Panc1 (cell line): ENCODE measurements around the gene TRIML2. TPM values are rescaled to one million over a fixed set of nuclear protein-coding genes. Genes with fewer than 3 reads are reported as not detected.

Source experiments
- ATAC-seq: fragments of 200-7000 bp; cut with Tn5 transposase; 2 replicates; pipeline ENCODE4 v1.9.1; 2020; ENCODE audit warnings: mild to moderate bottlenecking, moderate library complexity
- BruUV-seq: library from RNA; stranded (reverse); fragments of 400-500 nt; replicated peaks from 2 replicates; lab custom pipeline; 2021; lab: Mats Ljungman, UMichigan
- CTCF ChIA-PET: fragments of 300-600 bp; sonication (Branson Sonifier 250); formaldehyde crosslinking; loops from one replicate; lab custom pipeline; 2022; ENCODE audit warnings: antibody characterized with exemption; lab: Charles Lee
- POLR2A ChIA-PET: fragments of 300-600 bp; sonication (Branson Sonifier 250); formaldehyde crosslinking; loops from one replicate; lab custom pipeline; 2022; ENCODE audit warnings: antibody characterized with exemption; lab: Charles Lee
- DNase-seq: peaks from one replicate; pipeline ENCODE4 v3.0.0-alpha.2; 2010; ENCODE audit warnings: low read depth, low spot score
- H3K27ac ChIP-seq: 2 replicates; pipeline ENCODE4 v1.5.1; 2011; ENCODE audit warnings: mild to moderate bottlenecking, low read length, inconsistent platforms
- H3K27me3 ChIP-seq: fragments of 200-500 bp; sonication (Bioruptor generic); 2 replicates; pipeline ENCODE4 v1.6.0; 2014; ENCODE audit warnings: low read length, inconsistent platforms; ENCODE audit not compliant: control insufficient read depth, insufficient read depth
- H3K36me3 ChIP-seq: fragments of 200-500 bp; sonication (Bioruptor generic); 2 replicates; pipeline ENCODE4 v1.5.1; 2014; ENCODE audit warnings: inconsistent platforms, mild to moderate bottlenecking, low read length, moderate library complexity; ENCODE audit not compliant: control insufficient read depth, insufficient read depth
- H3K4me1 ChIP-seq: 2 replicates; pipeline ENCODE4 v1.5.1; 2011; ENCODE audit warnings: inconsistent platforms, mild to moderate bottlenecking, low read length, moderate library complexity; ENCODE audit not compliant: control insufficient read depth, insufficient read depth
- H3K4me3 ChIP-seq, 2 experiments: 2 replicates each; pipeline ENCODE4 v1.5.1; 2011 to 2012; ENCODE audit warnings: low read depth in 2 of 2, low read length in 2 of 2, mild to moderate bottlenecking in 2 of 2, inconsistent platforms in 1 of 2, moderate library complexity in 1 of 2
- H3K9me3 ChIP-seq: fragments of 200-500 bp; sonication (Bioruptor generic); 2 replicates; pipeline ENCODE4 v1.5.1; 2014; ENCODE audit warnings: low read depth, mild to moderate bottlenecking, inconsistent platforms, low read length, moderate library complexity; ENCODE audit not compliant: control insufficient read depth, insufficient read depth
- POLR2AphosphoS5 ChIP-seq: IDR thresholded peaks from 2 replicates; pipeline ENCODE4 v1.6.1; 2012; ENCODE audit warnings: mild to moderate bottlenecking, low read depth, low read length, moderate library complexity
- SIN3A ChIP-seq: IDR thresholded peaks from 2 replicates; pipeline ENCODE4 v1.6.1; 2012; ENCODE audit warnings: low read depth, mild to moderate bottlenecking, low read length, moderate library complexity, borderline replicate concordance; ENCODE audit not compliant: insufficient read depth
- TCF7L2 ChIP-seq: IDR thresholded peaks from 2 replicates; pipeline ENCODE4 v1.6.1; 2011; ENCODE audit warnings: mild to moderate bottlenecking, low read depth, low read length, inconsistent platforms
- in situ Hi-C: cut with HindIII; loops from 2 replicates; pipeline ENCODE4 v1.10.0; 2016; ENCODE audit warnings: low sequenced_read_pairs, low pct_unique_long_range_greater_than_20kb
- intact Hi-C: fragments of 100-400 bp; cut with micrococcal nuclease; formaldehyde crosslinking; loops from one replicate; pipeline ENCODE4 v1.10.0; 2022; ENCODE audit not compliant: unreplicated experiment
- total RNA-seq: library from RNA; stranded (reverse); gene quantifications from one replicate; pipeline ENCODE4 v1.2.1, GENCODE V29; 2021; ENCODE audit not compliant: unreplicated experiment
- TF ChIP-seq, protein P1 (sequence below): fragments of 450-650 bp; IDR thresholded peaks from 2 replicates; pipeline ENCODE4 v1.5.1; 2017; ENCODE audit warnings: mild to moderate bottlenecking
- TF ChIP-seq, protein P2 (sequence below), 2 experiments: IDR thresholded peaks; 2 replicates each; pipeline ENCODE4 v1.6.1; 2011 to 2012; ENCODE audit warnings: low read depth in 2 of 2, control low read depth in 1 of 2, low read length in 1 of 2, mild to moderate bottlenecking in 1 of 2, moderate library complexity in 1 of 2; ENCODE audit not compliant: insufficient read depth in 1 of 2

TRIML2 gene
- total RNA-seq, 1 experiment from 2014 or later: not detected

GRCh38 chr4:188086858-188087257, 22.5 kb downstream of the TRIML2 start:
- TF ChIP-seq, protein P1, sequence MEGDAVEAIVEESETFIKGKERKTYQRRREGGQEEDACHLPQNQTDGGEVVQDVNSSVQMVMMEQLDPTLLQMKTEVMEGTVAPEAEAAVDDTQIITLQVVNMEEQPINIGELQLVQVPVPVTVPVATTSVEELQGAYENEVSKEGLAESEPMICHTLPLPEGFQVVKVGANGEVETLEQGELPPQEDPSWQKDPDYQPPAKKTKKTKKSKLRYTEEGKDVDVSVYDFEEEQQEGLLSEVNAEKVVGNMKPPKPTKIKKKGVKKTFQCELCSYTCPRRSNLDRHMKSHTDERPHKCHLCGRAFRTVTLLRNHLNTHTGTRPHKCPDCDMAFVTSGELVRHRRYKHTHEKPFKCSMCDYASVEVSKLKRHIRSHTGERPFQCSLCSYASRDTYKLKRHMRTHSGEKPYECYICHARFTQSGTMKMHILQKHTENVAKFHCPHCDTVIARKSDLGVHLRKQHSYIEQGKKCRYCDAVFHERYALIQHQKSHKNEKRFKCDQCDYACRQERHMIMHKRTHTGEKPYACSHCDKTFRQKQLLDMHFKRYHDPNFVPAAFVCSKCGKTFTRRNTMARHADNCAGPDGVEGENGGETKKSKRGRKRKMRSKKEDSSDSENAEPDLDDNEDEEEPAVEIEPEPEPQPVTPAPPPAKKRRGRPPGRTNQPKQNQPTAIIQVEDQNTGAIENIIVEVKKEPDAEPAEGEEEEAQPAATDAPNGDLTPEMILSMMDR: no peak
- ATAC-seq: no peak
- Histone ChIP-seq H3K27ac (no peak overlapping the region), H3K4me1 (no peaks in the 10 kb centered on the region), H3K27me3 (no peaks in the 10 kb centered on the region), H3K9me3 (no peaks in the 10 kb centered on the region), H3K4me3 (no peak overlapping the region), H3K36me3 (no peaks in the 10 kb centered on the region)
- CTCF ChIA-PET: no interaction called here
- DNase-seq: no peak
- intact Hi-C loops: no loop called here
- in situ Hi-C loops: no loop called here
- POLR2A ChIA-PET: no interaction called here
- BruUV-seq: no TSS peak

DNA sequence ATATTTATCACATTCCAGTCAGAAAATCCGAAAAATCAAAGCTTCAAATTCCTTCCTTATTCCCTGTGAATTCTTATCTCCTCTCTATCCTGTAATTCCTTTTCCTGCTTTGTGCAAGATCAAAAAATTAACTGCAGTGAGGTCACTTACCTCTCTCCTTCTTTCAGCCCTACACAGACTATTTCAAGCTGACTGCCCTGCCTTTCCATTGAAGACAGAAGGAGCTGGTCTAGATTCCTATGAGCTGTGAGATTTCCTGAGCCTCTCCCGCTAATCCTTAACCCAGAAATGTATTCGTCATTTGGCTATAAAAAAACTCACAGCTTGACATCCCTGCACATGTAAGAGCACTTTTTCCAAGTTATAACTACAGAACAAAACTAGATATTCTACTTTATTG, 26.6 kb downstream of the TRIML2 start:
- no peak overlapping the region for H3K4me3 ChIP-seq
- ChIA-PET POLR2A (no interaction called here), CTCF (no interaction called here)
- no peaks in the 10 kb centered on the region for H3K27me3 ChIP-seq
- no peaks in the 10 kb centered on the region for H3K9me3 ChIP-seq
- BruUV-seq: no TSS peak
- no peaks in the 10 kb centered on the region for H3K36me3 ChIP-seq
- in situ Hi-C loops (no loop called here), intact Hi-C loops (no loop called here)
- H3K27ac ChIP-seq: no peak overlapping the region
- TF ChIP-seq SIN3A: no peak
- TF ChIP-seq TCF7L2: no peak
- TF ChIP-seq, protein P2, sequence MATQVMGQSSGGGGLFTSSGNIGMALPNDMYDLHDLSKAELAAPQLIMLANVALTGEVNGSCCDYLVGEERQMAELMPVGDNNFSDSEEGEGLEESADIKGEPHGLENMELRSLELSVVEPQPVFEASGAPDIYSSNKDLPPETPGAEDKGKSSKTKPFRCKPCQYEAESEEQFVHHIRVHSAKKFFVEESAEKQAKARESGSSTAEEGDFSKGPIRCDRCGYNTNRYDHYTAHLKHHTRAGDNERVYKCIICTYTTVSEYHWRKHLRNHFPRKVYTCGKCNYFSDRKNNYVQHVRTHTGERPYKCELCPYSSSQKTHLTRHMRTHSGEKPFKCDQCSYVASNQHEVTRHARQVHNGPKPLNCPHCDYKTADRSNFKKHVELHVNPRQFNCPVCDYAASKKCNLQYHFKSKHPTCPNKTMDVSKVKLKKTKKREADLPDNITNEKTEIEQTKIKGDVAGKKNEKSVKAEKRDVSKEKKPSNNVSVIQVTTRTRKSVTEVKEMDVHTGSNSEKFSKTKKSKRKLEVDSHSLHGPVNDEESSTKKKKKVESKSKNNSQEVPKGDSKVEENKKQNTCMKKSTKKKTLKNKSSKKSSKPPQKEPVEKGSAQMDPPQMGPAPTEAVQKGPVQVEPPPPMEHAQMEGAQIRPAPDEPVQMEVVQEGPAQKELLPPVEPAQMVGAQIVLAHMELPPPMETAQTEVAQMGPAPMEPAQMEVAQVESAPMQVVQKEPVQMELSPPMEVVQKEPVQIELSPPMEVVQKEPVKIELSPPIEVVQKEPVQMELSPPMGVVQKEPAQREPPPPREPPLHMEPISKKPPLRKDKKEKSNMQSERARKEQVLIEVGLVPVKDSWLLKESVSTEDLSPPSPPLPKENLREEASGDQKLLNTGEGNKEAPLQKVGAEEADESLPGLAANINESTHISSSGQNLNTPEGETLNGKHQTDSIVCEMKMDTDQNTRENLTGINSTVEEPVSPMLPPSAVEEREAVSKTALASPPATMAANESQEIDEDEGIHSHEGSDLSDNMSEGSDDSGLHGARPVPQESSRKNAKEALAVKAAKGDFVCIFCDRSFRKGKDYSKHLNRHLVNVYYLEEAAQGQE (IDR thresholded peaks at IDR 0.05; ENCODE audit: insufficient read depth in 1 of 2, low read depth in 2 of 2, low read length in 1 of 2): no peak
- no peaks in the 10 kb centered on the region for H3K4me1 ChIP-seq
- DNase-seq (no peak), ATAC-seq (no peak)

DNA sequence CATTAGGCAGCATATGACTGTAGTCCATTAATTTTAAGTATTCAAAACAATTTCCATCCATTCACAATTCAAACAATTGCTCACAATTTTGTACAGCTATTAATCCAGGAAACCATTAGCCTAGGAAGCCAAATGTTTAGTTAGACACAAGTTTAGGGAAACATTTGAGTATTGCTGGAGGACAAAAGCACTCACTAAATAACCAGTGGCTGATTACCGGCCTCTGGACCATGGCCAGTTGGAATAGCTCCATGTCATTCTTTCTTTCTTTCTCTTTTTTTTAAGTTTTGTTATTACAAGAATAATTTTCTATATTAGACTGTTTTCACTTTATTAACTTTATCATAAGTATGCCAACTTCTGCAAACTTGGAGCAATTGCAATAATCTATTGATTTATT, 31.3 kb downstream of the TRIML2 start:
- TF ChIP-seq, protein P1: no peak
- TF ChIP-seq SIN3A: no peak
- TF ChIP-seq, protein P2 (IDR thresholded peaks at IDR 0.05; ENCODE audit: insufficient read depth in 1 of 2, low read depth in 2 of 2, low read length in 1 of 2): no peak
- no peak for TF ChIP-seq TCF7L2
- TF ChIP-seq POLR2AphosphoS5: no peak
- H3K27me3 ChIP-seq: no peaks in the 10 kb centered on the region
- ChIA-PET POLR2A (no interaction called here), CTCF (no interaction called here)
- DNase-seq (no peak), ATAC-seq (no peak)
- no TSS peak for BruUV-seq
- intact Hi-C loops (no loop called here), in situ Hi-C loops (no loop called here)
- no peak overlapping the region for H3K4me3 ChIP-seq
- H3K4me1 ChIP-seq: no peaks in the 10 kb centered on the region
- no peaks in the 10 kb centered on the region for H3K36me3 ChIP-seq
- no peaks in the 10 kb centered on the region for H3K9me3 ChIP-seq
- H3K27ac ChIP-seq: no peak overlapping the region
